ENCODE measurements around the gene SH3RF3.

DNA sequence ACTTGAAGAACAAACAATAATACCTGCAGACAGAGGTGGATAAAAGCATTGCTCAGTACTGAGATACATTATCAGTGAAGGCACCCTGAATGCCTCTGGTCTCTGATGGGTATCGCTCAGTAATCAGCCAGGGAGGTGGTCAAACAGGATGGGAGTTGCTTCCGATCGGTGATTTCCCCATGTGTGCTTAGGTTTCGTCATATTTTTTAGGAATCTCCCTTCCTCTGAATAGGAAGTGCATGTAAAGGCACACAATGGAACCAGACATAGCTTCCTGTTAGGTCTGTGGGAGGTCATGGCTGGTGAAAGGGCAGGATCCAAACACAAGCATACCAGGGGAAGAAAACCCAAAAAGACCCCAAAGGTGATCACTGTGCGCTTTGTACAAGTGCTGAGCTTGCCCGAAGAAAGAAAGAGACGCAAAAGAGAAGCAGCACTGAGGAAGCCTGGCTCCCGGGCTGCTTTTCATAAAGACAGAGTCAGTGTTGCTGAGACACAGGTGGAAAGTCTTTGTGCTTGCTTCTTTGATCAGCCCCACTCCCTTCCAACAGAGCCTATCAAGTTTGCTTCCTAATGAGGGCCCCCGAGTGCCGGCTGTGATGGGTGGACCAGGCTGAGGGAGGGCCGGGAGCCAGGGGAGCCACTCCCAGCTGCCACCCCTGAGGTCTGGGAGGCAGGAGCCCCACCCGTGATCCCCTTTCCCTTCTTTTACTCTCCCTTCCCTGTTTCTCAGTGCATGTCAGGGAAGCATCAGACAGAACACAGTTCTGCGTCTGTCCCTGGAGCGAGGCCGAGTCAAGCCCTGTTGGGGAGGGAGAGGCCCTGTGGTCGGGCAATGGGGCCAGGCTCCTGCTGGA, 138.2 kb downstream of the SH3RF3 start:
- no peak for TF ChIP-seq GATA2 (IDR thresholded peaks at IDR 0.05; ENCODE audit: low read depth, low read length)
- no peak for TF ChIP-seq GATA3 (IDR thresholded peaks at IDR 0.05; ENCODE audit: low read depth, low read length)
